Vagina (tissue), 2 donors: Measurements from ENCODE around the gene FAM3A.

Experiments used
- CTCF ChIP-seq, 3 experiments: fragments of 450-650 bp in 2 of 3; fragments of 200-600 bp in 1 of 3; sonication (generic) in 1 of 3; IDR thresholded peaks; one replicate each; pipeline ENCODE4 v1.5.1; 2017 to 2019; ENCODE audit warnings: antibody characterized with exemption in 3 of 3, mild to moderate bottlenecking in 2 of 3, moderate library complexity in 2 of 3
- POLR2A ChIP-seq, 2 donors: fragments of 450-650 bp; IDR thresholded peaks; one replicate each; pipeline ENCODE4 v1.6.1; 2017; ENCODE audit warnings: antibody characterized with exemption in 2 of 2, mild to moderate bottlenecking in 2 of 2, moderate library complexity in 2 of 2

GRCh38 chrX:154545673-154546274 lies 29.7 kb upstream of the FAM3A start:
- no peak for TF ChIP-seq POLR2A (IDR thresholded peaks at IDR 0.05)
- no peak for TF ChIP-seq CTCF (IDR thresholded peaks at IDR 0.05)
